ENCODE results near the gene RELA.
"Not testable (repeated sequence)": the region's sequence is repeated elsewhere in the genome, so short reads cannot be mapped to it uniquely, and the experiment has no call there.

Gene RELA

GRCh38 chr11:65648997-65649493 is 13.7 kb downstream of the RELA start:
- no peak for DNase-seq (ENCODE audit: low spot score)

GRCh38 chr11:65646958-65647701 is 15.6 kb downstream of the RELA start:
- DNase-seq (ENCODE audit: low spot score) = no peak

- DNase-seq (ENCODE audit: low spot score) = no peak
Measured at GRCh38 chr11:65646288-65646957, 16.3 kb downstream of the RELA start.

- no peak for DNase-seq (ENCODE audit: low spot score)
Measured at GRCh38 chr11:65645710-65646109, 17.0 kb downstream of the RELA start.

- no peak for DNase-seq (ENCODE audit: low spot score)
Measured at GRCh38 chr11:65644837-65645236, 17.9 kb downstream of the RELA start.

- DNase-seq (ENCODE audit: low spot score) = no peak
Measured at GRCh38 chr11:65643971-65644370, 18.7 kb downstream of the RELA start.

GRCh38 chr11:65642014-65642671 is 20.6 kb downstream of the RELA start:
- DNase-seq (ENCODE audit: low spot score) = no peak

- no peak for DNase-seq (ENCODE audit: low spot score)
Measured at GRCh38 chr11:65641297-65642013, 21.3 kb downstream of the RELA start.

GRCh38 chr11:65640483-65641296 is 22.0 kb downstream of the RELA start:
- no peak for DNase-seq (ENCODE audit: low spot score)

- no peak for DNase-seq (ENCODE audit: low spot score)
Measured at GRCh38 chr11:65639623-65640482, 22.9 kb downstream of the RELA start.

- not testable (repeated sequence) for DNase-seq (ENCODE audit: low spot score)
Measured at GRCh38 chr11:65639228-65639597, 23.5 kb downstream of the RELA start.

GRCh38 chr11:65637794-65638419 is 24.8 kb downstream of the RELA start, which contains the start of gene SIPA1:
TSS of gene SIPA1 (plus strand) at chr11:65638101. CDS start at chr11:65640922, 2,821 bp downstream.
- DNase-seq (ENCODE audit: low spot score) = peak; percentile 80

GRCh38 chr11:65637032-65637557 is 25.6 kb downstream of the RELA start:
- no peak for DNase-seq (ENCODE audit: low spot score)

- DNase-seq (ENCODE audit: low spot score) = no peak
Measured at GRCh38 chr11:65636108-65637031, 26.3 kb downstream of the RELA start.

GRCh38 chr11:65634905-65635731 is 27.6 kb downstream of the RELA start:
- DNase-seq (ENCODE audit: low spot score) = no peak

- no peak for DNase-seq (ENCODE audit: low spot score)
Measured at GRCh38 chr11:65634440-65634839, 28.3 kb downstream of the RELA start.

- no peak for DNase-seq (ENCODE audit: low spot score)
Measured at GRCh38 chr11:65634109-65634436, 28.6 kb downstream of the RELA start.

Data from cerebellar cortex (tissue), 1 donor.